Tracheal epithelial cell (primary cell): ENCODE results near the gene PROSER3. TPM values are rescaled to one million over a fixed set of nuclear protein-coding genes. Genes with fewer than 3 reads are reported as not detected.

Experiments
- total RNA-seq: library from RNA; depleted of rRNA; stranded (reverse); fragments of >200 nt; gene quantifications from 2 replicates; pipeline ENCODE4 v1.2.1, GENCODE V29; 2014

PROSER3 gene
- total RNA-seq = 2.9 and 4.0 TPM in 2 replicates

GRCh38 chr19:35757749-35758608, at the start of gene PROSER3:
Gene PROSER3, plus strand, starts transcription at chr19:35758176. Its CDS starts 40 bp downstream, at chr19:35758216.

GRCh38 chr19:35717665-35718344, 40.2 kb upstream of the PROSER3 start, which contains the start of gene KMT2B:
Gene KMT2B, plus strand, starts transcription at chr19:35718003. Its CDS starts 16 bp downstream, at chr19:35718019.

GRCh38 chr19:35742121-35742724, 15.8 kb upstream of the PROSER3 start, which contains the start of gene IGFLR1:
Gene IGFLR1, minus strand, starts transcription at chr19:35742452. Its CDS starts 1,272 bp downstream, at chr19:35741180.

GRCh38 chr19:35745328-35746086, 12.5 kb upstream of the PROSER3 start, which contains the start of the genes PSENEN and U2AF1L4:
Gene PSENEN, plus strand, starts transcription at chr19:35745651. Its CDS starts 280 bp downstream, at chr19:35745931.
Gene U2AF1L4, minus strand, starts transcription at chr19:35745418. Its CDS starts 27 bp downstream, at chr19:35745391.

GRCh38 chr19:35748106-35749020, 9.6 kb upstream of the PROSER3 start, which contains the start of gene LIN37:
Gene LIN37, plus strand, starts transcription at chr19:35748576. Its CDS starts 149 bp downstream, at chr19:35748725.

GRCh38 chr19:35756377-35757230, 1.4 kb upstream of the PROSER3 start, which contains the start of gene HSPB6:
Gene HSPB6, minus strand, starts transcription at chr19:35757029. Its CDS starts 21 bp downstream, at chr19:35757008.

GRCh38 chr19:35775298-35776101, 17.5 kb downstream of the PROSER3 start, which contains the start of gene ARHGAP33:
Gene ARHGAP33, plus strand, starts transcription at chr19:35775564. Its CDS starts 95 bp downstream, at chr19:35775659.

GRCh38 chr19:35812220-35813042, 54.5 kb downstream of the PROSER3 start, which contains the start of gene PRODH2:
Gene PRODH2, minus strand, starts transcription at chr19:35812845. Its CDS starts 40 bp downstream, at chr19:35812805.

Other genes starting within 250 kb of the PROSER3 start
- 75.0 and 131 TPM in 2 replicates for gene DMKN, start 244.5 kb upstream of the PROSER3 start, total RNA-seq
- 2.3 and 16.6 TPM in 2 replicates for gene SBSN, start 229.9 kb upstream of the PROSER3 start, total RNA-seq
- not detected in 2 replicates for gene GAPDHS, start 224.7 kb upstream of the PROSER3 start, total RNA-seq
- gene TMEM147, start 212.6 kb upstream of the PROSER3 start, total RNA-seq = 132 and 141 TPM in 2 replicates
- not detected in 2 replicates for gene ATP4A, start 194.5 kb upstream of the PROSER3 start, total RNA-seq
- not detected in 2 replicates for gene PMIS2, start 172.0 kb upstream of the PROSER3 start, total RNA-seq
- 3.8 and 7.5 TPM in 2 replicates for gene HAUS5, start 145.4 kb upstream of the PROSER3 start, total RNA-seq
- 40.9 and 48.0 TPM in 2 replicates for gene RBM42, start 129.1 kb upstream of the PROSER3 start, total RNA-seq
- gene ETV2, start 116.4 kb upstream of the PROSER3 start, total RNA-seq = not detected in 2 replicates
- gene COX6B1, start 109.9 kb upstream of the PROSER3 start, total RNA-seq = 309 and 377 TPM in 2 replicates
- not detected in 2 replicates for gene UPK1A, start 91.7 kb upstream of the PROSER3 start, total RNA-seq
- not detected in 2 replicates for gene ZBTB32, start 53.6 kb upstream of the PROSER3 start, total RNA-seq
- gene KMT2B, start 40.2 kb upstream of the PROSER3 start, total RNA-seq = 6.7 and 7.9 TPM in 2 replicates
- not detected in 2 replicates for gene IGFLR1, start 15.7 kb upstream of the PROSER3 start, total RNA-seq
- gene U2AF1L4, start 12.8 kb upstream of the PROSER3 start, total RNA-seq = 3.2 and 5.3 TPM in 2 replicates
- 15.9 and 18.1 TPM in 2 replicates for gene PSENEN, start 12.5 kb upstream of the PROSER3 start, total RNA-seq
- gene LIN37, start 9.6 kb upstream of the PROSER3 start, total RNA-seq = 6.4 and 8.0 TPM in 2 replicates
- 0.43 TPM in 1 of 2 replicates, not detected in the other for gene HSPB6, start 1.1 kb upstream of the PROSER3 start, total RNA-seq
- under 0.01 TPM in 1 of 2 replicates, not detected in the other for gene ARHGAP33, start 17.4 kb downstream of the PROSER3 start, total RNA-seq
- gene PRODH2, start 54.7 kb downstream of the PROSER3 start, total RNA-seq = not detected in 2 replicates
- gene NPHS1, start 94.3 kb downstream of the PROSER3 start, total RNA-seq = not detected in 2 replicates
- not detected in 2 replicates for gene KIRREL2, start 98.7 kb downstream of the PROSER3 start, total RNA-seq
- 1.7 TPM in 1 of 2 replicates, not detected in the other for gene APLP1, start 110.4 kb downstream of the PROSER3 start, total RNA-seq
- gene NFKBID, start 142.4 kb downstream of the PROSER3 start, total RNA-seq = 3.8 and 7.2 TPM in 2 replicates
- gene HCST, start 144.4 kb downstream of the PROSER3 start, total RNA-seq = not detected in 2 replicates
- not detected in 2 replicates for gene TYROBP, start 150.1 kb downstream of the PROSER3 start, total RNA-seq
- gene LRFN3, start 178.2 kb downstream of the PROSER3 start, total RNA-seq = 1.7 and 2.1 TPM in 2 replicates
- 14.2 and 26.9 TPM in 2 replicates for gene SDHAF1, start 237.0 kb downstream of the PROSER3 start, total RNA-seq